ENCODE results near the gene PTGIS.
A peak's percentile ranks its signal among the peaks of the same experiment; 100 is the strongest.

The PTGIS gene

DNA sequence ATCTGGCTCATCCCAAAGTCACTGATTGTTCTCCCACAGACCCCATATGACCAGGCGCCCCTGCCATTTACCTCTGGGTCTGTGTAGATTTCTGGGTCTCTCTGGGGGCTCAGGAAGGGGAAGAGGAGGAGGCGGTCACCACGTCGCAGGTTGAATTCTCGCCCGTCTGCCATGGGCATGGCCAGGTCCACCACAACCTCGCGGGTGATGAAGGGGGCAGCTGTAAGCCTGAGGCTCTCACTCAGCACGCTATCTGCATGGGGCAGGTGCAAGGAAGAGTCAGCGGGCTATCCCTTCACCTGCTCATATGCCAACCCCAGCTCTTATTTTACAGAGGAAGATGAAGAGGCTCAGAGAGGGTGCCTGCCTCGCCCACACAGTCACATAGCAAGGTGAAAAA lies 54.9 kb downstream of the PTGIS start:
- ChIA-PET POLR2A (no interaction called here), CTCF (no interaction called here)
- no peak for DNase-seq (ENCODE audit: extremely low spot score)
- TF ChIP-seq LEF1 (IDR thresholded peaks at IDR 0.05; ENCODE audit: borderline replicate concordance), result no peak
- no peak for TF ChIP-seq ZNF384 (IDR thresholded peaks at IDR 0.05)
- TF ChIP-seq, protein P1, sequence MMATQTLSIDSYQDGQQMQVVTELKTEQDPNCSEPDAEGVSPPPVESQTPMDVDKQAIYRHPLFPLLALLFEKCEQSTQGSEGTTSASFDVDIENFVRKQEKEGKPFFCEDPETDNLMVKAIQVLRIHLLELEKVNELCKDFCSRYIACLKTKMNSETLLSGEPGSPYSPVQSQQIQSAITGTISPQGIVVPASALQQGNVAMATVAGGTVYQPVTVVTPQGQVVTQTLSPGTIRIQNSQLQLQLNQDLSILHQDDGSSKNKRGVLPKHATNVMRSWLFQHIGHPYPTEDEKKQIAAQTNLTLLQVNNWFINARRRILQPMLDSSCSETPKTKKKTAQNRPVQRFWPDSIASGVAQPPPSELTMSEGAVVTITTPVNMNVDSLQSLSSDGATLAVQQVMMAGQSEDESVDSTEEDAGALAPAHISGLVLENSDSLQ (IDR thresholded peaks at IDR 0.05), result no peak
- no peak for TF ChIP-seq BHLHE40 (IDR thresholded peaks at IDR 0.05; ENCODE audit: borderline replicate concordance)
- no peak for TF ChIP-seq NFRKB (IDR thresholded peaks at IDR 0.05)
- no peak for TF ChIP-seq SUZ12 (IDR thresholded peaks at IDR 0.05)
- TF ChIP-seq FOXA1 (IDR thresholded peaks at IDR 0.05), result no peak
- TF ChIP-seq HDGF (IDR thresholded peaks at IDR 0.05; ENCODE audit: borderline replicate concordance), result no peak
- no peak for TF ChIP-seq SP1 (IDR thresholded peaks at IDR 0.05)
- TF ChIP-seq ELF4 (IDR thresholded peaks at IDR 0.05), result no peak
- TF ChIP-seq FOXM1 (IDR thresholded peaks at IDR 0.05; ENCODE audit: borderline replicate concordance), result no peak
- TF ChIP-seq TARDBP (IDR thresholded peaks at IDR 0.05), result no peak
- TF ChIP-seq ARNT (IDR thresholded peaks at IDR 0.05), result no peak
- TF ChIP-seq CTBP1 (IDR thresholded peaks at IDR 0.05; ENCODE audit: borderline replicate concordance), result no peak
- no peak for TF ChIP-seq FOXK2 (IDR thresholded peaks at IDR 0.05)
- no peak for TF ChIP-seq L3MBTL2 (conservative IDR thresholded peaks at IDR 0.05)

DNA sequence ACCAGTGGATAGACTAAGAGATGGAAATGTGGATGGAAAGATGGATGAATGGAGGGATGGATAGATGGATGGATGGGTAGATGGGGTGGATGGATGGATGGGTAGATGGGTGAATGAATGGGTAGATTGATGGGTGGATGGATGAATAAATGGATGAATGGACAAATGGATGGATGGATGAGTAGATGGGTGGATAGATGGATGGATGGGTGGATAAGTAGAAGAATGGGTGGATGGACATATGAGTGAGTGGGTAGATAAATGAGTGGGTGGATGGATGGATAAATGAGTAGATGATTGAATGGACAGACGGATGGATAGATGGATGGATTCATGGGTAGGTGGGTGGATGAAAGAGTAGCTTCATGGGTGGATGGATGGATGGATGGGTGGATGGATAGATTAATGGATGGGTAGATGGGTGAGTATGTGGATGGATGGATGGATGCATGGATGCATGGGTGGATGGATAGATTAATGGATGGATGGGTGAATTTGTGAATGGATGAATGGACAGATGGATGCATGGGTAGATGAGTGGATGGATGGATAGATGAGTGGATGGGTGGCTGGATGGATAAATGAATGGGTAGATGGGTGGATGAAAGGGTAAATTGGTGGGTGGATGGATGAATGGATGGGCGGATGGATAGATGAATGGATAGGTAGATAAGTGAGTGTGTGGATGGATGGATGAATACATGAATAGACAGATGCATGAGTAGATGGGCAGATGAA lies 56.0 kb downstream of the PTGIS start:
- CTCF ChIA-PET, result no interaction called here
- POLR2A ChIA-PET, result no interaction called here
- no peak for TF ChIP-seq ZNF384 (IDR thresholded peaks at IDR 0.05)
- no peak for TF ChIP-seq TARDBP (IDR thresholded peaks at IDR 0.05)
- no peak for TF ChIP-seq SUZ12 (IDR thresholded peaks at IDR 0.05)
- TF ChIP-seq, protein P1 (IDR thresholded peaks at IDR 0.05), result no peak
- no peak for TF ChIP-seq NFRKB (IDR thresholded peaks at IDR 0.05)
- TF ChIP-seq LEF1 (IDR thresholded peaks at IDR 0.05; ENCODE audit: borderline replicate concordance), result no peak
- no peak for TF ChIP-seq ELF4 (IDR thresholded peaks at IDR 0.05)
- no peak for TF ChIP-seq SP1 (IDR thresholded peaks at IDR 0.05)
- TF ChIP-seq HDGF (IDR thresholded peaks at IDR 0.05; ENCODE audit: borderline replicate concordance), result no peak
- TF ChIP-seq FOXA1 (IDR thresholded peaks at IDR 0.05), result no peak
- TF ChIP-seq CTBP1 (IDR thresholded peaks at IDR 0.05; ENCODE audit: borderline replicate concordance), result no peak
- TF ChIP-seq FOXM1 (IDR thresholded peaks at IDR 0.05; ENCODE audit: borderline replicate concordance), result no peak
- TF ChIP-seq ARNT (IDR thresholded peaks at IDR 0.05), result no peak
- TF ChIP-seq BHLHE40 (IDR thresholded peaks at IDR 0.05; ENCODE audit: borderline replicate concordance), result no peak
- no peak for TF ChIP-seq FOXK2 (IDR thresholded peaks at IDR 0.05)
- TF ChIP-seq L3MBTL2 (conservative IDR thresholded peaks at IDR 0.05), result no peak
- DNase-seq (ENCODE audit: extremely low spot score), result no peak

DNA sequence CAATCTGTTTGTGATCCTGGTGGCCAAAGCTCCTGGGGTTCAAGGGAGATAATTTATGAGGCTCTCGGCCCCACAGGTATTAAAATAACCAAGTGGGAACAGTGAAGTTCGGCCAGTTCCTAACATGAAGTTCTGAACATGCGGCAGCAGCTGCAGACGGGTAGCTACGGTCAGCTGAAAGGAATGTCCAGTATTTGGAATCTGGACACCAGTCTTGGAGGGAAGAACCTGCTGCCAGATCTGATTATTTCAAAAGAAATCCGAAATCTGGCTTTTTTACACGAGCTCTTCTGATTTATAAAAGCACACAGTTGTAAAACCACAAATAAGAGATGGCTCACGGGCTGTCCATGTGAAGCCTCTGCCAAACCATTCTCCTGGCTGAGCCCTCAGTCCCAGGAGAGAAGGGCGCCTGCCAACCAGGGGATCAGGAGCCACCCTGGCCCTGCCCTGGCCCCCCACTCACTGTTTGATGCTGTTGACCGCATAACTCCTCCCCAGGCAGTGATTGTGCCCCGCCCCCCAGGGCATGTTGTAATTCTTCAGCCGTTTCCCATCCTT lies 57.3 kb downstream of the PTGIS start:
- TF ChIP-seq ZNF384 (IDR thresholded peaks at IDR 0.05), result no peak
- TF ChIP-seq BHLHE40 (IDR thresholded peaks at IDR 0.05; ENCODE audit: borderline replicate concordance), result no peak
- no peak for TF ChIP-seq ARNT (IDR thresholded peaks at IDR 0.05)
- TF ChIP-seq HDGF (IDR thresholded peaks at IDR 0.05; ENCODE audit: borderline replicate concordance), result no peak
- TF ChIP-seq FOXA1 (IDR thresholded peaks at IDR 0.05), result no peak
- no peak for DNase-seq (ENCODE audit: extremely low spot score)
- POLR2A ChIA-PET, result no interaction called here
- CTCF ChIA-PET, result no interaction called here

DNA sequence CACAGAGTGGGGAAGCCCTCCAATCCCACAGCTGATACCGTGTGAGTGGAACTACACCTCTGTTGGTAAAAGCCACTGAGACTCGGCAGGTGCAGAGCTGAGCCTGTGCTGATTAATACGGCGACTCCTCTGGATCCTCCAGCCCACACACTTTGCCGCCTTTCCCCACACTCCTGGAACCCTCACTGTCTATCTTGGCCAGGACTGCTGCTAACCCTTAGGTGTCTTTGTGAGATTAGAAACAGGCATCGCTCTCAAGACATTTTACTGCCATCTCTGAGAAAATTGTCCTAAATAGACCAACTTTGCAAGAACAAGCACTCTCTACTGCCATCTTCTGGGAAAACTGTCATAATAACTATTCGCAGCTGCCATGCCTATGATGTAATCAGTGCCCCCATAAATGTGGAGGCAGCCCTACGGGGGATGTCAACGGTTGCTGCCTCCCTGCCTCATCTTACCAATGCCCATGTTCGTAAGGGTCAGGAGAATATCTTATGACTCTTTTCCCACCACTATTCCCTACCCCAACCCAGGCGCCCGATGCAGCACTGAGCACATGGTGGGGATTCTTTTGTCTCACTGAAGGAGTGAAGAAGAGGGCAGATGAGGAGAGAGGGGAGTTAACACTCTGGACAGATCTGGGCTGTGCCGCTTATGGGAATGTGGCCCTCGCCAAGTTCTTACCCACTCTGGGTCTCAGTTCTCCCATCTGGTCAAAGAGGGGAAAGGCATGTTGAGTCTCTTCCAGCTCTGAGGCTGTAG lies 59.3 kb downstream of the PTGIS start:
- CTCF ChIA-PET, result interaction anchor here (0.8 to 3.0 kb wide), 7 partner anchors 11 to 180 kb away, joined by 3 to 13 read pairs (median 4); no protein-coding TSS in a partner anchor
- TF ChIP-seq L3MBTL2 (conservative IDR thresholded peaks at IDR 0.05), result peak; percentile 30; the same call in 1 of the 2 replicates
- TF ChIP-seq NFRKB (IDR thresholded peaks at IDR 0.05), result no peak
- TF ChIP-seq LEF1 (IDR thresholded peaks at IDR 0.05; ENCODE audit: borderline replicate concordance), result no peak
- no peak for TF ChIP-seq HDGF (IDR thresholded peaks at IDR 0.05; ENCODE audit: borderline replicate concordance)
- TF ChIP-seq, protein P1 (IDR thresholded peaks at IDR 0.05), result no peak
- POLR2A ChIA-PET, result no interaction called here
- peak; percentile 59 for DNase-seq (ENCODE audit: extremely low spot score)

DNA sequence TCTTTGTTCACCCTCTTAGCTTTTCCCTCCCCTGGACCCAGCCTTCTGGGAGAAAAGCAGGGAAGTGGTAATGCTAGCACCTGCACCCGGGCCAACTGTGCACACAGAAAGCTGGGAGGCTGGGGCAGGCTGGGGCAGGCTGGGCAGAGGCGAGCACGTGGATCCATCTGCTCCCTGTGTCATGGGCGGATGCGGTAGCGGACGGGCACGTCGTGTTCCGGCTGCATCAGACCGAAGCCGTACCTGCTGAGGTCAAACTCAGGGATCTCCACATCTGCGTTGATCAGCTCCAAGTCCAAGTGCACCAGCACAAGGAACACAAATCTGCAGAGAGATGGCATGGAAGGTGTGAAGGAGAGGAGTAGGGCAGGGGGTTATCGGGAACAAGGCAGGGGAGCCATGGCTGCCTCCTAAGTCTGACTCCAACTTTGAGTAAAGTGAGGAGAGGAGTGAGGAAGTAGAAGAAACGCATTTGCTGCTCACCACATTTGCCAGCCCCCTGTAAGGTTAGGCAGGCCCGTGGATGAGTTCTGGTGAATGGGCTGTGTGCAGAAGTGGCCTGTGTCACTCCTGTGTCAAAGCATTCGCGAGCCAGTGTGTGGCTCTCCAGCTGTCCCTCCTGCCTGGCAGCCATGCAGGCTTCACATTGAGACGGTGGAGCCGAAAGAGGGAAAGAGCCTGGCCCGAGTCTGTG lies 60.0 kb downstream of the PTGIS start:
- POLR2A ChIA-PET, result no interaction called here
- TF ChIP-seq TARDBP (IDR thresholded peaks at IDR 0.05), result no peak
- no peak for TF ChIP-seq ZNF384 (IDR thresholded peaks at IDR 0.05)
- no peak for TF ChIP-seq SUZ12 (IDR thresholded peaks at IDR 0.05)
- TF ChIP-seq SP1 (IDR thresholded peaks at IDR 0.05), result no peak
- no peak for DNase-seq (ENCODE audit: extremely low spot score)
- CTCF ChIA-PET, result interaction anchor here (1.4 to 3.0 kb wide), 6 partner anchors 10 to 173 kb away, joined by 3 to 13 read pairs (median 6); no protein-coding TSS in a partner anchor

Data from HEK293T (cell line).